A549 (cell line): ENCODE measurements around the gene UBE2H.

ENCODE experiments used
- CBX2 ChIP-seq: fragments of 200-600 bp; sonication (generic); IDR thresholded peaks from 2 replicates; pipeline ENCODE4 v1.6.1; 2016; ENCODE audit warnings: low read depth, mild to moderate bottlenecking, borderline replicate concordance
- CTCF ChIP-seq: fragments of >200 bp; sonication (Bioruptor Twin); formaldehyde crosslinking; IDR thresholded peaks from 3 replicates; pipeline ENCODE4 v1.5.1; 2016
- EHMT2 ChIP-seq: fragments of 200-600 bp; sonication (generic); IDR thresholded peaks from 2 replicates; pipeline ENCODE4 v1.6.1; 2016; ENCODE audit warnings: antibody characterized with exemption, low read depth, mild to moderate bottlenecking, moderate library complexity
- HOXA7 ChIP-seq: fragments of 250-450 bp; sonication (Bioruptor Pico); IDR thresholded peaks from 2 replicates; pipeline ENCODE4 v1.5.0; 2020; ENCODE audit warnings: mild to moderate bottlenecking, moderate library complexity
- NPAS2 ChIP-seq: fragments of 250-450 bp; sonication (Bioruptor Pico); IDR thresholded peaks from 2 replicates; pipeline ENCODE4 v1.8.0; 2022; ENCODE audit warnings: mild to moderate bottlenecking, moderate library complexity, borderline replicate concordance
- POLR2A ChIP-seq: IDR thresholded peaks from 2 replicates; pipeline ENCODE4 v1.6.1; 2012; ENCODE audit warnings: mild to moderate bottlenecking, low read length
- RAD21 ChIP-seq, 2 experiments: fragments of >200 bp in 1 of 2; sonication (Bioruptor Twin) in 1 of 2; formaldehyde crosslinking in 1 of 2; IDR thresholded peaks in 1 of 2; conservative IDR thresholded peaks in 1 of 2; 2 replicates in 1 of 2; 3 replicates in 1 of 2; pipeline ENCODE4 v1.6.1; 2012 to 2018; ENCODE audit warnings: inconsistent platforms in 1 of 2
- RARB ChIP-seq: fragments of 250-450 bp; sonication (Bioruptor Pico); IDR thresholded peaks from 2 replicates; pipeline ENCODE4 v1.8.0; 2021; ENCODE audit warnings: mild to moderate bottlenecking, moderate library complexity
- TP53 ChIP-seq: fragments of 250-450 bp; sonication (Bioruptor Pico); IDR thresholded peaks from 2 replicates; pipeline ENCODE4 v1.5.0; 2021; ENCODE audit warnings: mild to moderate bottlenecking, moderate library complexity
- USF2 ChIP-seq: fragments of 450-650 bp; IDR thresholded peaks from 2 replicates; pipeline ENCODE4 v1.6.1; 2014; ENCODE audit warnings: antibody characterized with exemption

- no peak for TF ChIP-seq CTCF
- TF ChIP-seq POLR2A, result no peak
- no peak for TF ChIP-seq RARB (CRISPR knock-in tag)
- TF ChIP-seq TP53 (CRISPR knock-in tag), result no peak
- no peak for TF ChIP-seq HOXA7 (CRISPR knock-in tag)
- TF ChIP-seq EHMT2, result no peak
- TF ChIP-seq CBX2, result no peak
- no peak for TF ChIP-seq RAD21 (conservative IDR thresholded peaks at IDR 0.05 in 1 of 2, IDR thresholded peaks at IDR 0.05 in 1 of 2)
- TF ChIP-seq USF2, result no peak
- no peak for TF ChIP-seq NPAS2 (CRISPR knock-in tag)
These were observed 97.5 kb downstream of the UBE2H start for GRCh38 chr7:129855234-129855673.
